Neural progenitor cell (in vitro differentiated cells): ENCODE data around the gene IL2.

ENCODE experiments used
- EZH2 ChIP-seq: fragments of 200-600 bp; sonication (generic); IDR thresholded peaks from 2 replicates; pipeline ENCODE4 v1.6.1; 2017; ENCODE audit warnings: antibody characterized with exemption, mild to moderate bottlenecking, moderate library complexity
- EZH2phosphoT487 ChIP-seq: fragments of 200-600 bp; sonication (generic); IDR thresholded peaks from 2 replicates; pipeline ENCODE4 v1.6.1; 2017; ENCODE audit warnings: antibody characterized with exemption
- TF ChIP-seq, protein P1 (sequence below): fragments of 200-600 bp; sonication (generic); IDR thresholded peaks from 2 replicates; pipeline ENCODE4 v1.5.1; 2017; ENCODE audit warnings: antibody characterized with exemption, mild to moderate bottlenecking

- TF ChIP-seq EZH2phosphoT487, result no peak
- TF ChIP-seq, protein P1, sequence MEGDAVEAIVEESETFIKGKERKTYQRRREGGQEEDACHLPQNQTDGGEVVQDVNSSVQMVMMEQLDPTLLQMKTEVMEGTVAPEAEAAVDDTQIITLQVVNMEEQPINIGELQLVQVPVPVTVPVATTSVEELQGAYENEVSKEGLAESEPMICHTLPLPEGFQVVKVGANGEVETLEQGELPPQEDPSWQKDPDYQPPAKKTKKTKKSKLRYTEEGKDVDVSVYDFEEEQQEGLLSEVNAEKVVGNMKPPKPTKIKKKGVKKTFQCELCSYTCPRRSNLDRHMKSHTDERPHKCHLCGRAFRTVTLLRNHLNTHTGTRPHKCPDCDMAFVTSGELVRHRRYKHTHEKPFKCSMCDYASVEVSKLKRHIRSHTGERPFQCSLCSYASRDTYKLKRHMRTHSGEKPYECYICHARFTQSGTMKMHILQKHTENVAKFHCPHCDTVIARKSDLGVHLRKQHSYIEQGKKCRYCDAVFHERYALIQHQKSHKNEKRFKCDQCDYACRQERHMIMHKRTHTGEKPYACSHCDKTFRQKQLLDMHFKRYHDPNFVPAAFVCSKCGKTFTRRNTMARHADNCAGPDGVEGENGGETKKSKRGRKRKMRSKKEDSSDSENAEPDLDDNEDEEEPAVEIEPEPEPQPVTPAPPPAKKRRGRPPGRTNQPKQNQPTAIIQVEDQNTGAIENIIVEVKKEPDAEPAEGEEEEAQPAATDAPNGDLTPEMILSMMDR, result no peak
- TF ChIP-seq EZH2, result no peak
These were observed 22.2 kb downstream of the IL2 start for GRCh38 chr4:122434285-122434684.
